ENCODE measurements around the gene CAMKV. TPM values are rescaled to one million over a fixed set of nuclear protein-coding genes. Genes with fewer than 3 reads are reported as not detected.

Gene CAMKV
- total RNA-seq, 1 donor from 2014 or later = not detected

DNA sequence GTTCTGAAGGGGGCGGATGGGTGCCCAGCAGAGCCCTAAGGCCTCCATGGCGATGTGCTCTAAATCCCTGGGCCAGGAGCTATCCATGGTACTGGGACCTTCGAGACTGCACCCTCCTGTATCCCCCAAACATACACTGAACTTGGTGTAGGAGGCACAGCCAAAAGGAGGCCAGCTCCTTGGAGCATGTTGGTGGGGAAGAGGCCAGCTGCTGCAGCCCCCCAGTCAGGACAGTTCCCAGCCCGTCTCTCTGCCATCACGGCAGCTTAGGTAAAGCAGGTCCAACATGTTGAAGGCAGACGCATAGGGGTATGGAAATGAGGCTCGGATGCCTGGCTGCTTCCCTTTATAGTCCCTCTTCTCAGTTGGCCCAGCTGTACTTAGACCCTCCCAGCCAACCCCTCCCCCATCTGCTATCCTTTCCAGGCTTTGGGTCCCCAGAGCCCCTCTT is 1.8 kb downstream of the CAMKV start:
- TF ChIP-seq POLR2AphosphoS5 (IDR thresholded peaks at IDR 0.05; ENCODE audit: insufficient read depth in 1 of 2, low read depth in 1 of 2) (no peak), POLR2A (IDR thresholded peaks at IDR 0.05) (no peak)
- TF ChIP-seq, protein P1, sequence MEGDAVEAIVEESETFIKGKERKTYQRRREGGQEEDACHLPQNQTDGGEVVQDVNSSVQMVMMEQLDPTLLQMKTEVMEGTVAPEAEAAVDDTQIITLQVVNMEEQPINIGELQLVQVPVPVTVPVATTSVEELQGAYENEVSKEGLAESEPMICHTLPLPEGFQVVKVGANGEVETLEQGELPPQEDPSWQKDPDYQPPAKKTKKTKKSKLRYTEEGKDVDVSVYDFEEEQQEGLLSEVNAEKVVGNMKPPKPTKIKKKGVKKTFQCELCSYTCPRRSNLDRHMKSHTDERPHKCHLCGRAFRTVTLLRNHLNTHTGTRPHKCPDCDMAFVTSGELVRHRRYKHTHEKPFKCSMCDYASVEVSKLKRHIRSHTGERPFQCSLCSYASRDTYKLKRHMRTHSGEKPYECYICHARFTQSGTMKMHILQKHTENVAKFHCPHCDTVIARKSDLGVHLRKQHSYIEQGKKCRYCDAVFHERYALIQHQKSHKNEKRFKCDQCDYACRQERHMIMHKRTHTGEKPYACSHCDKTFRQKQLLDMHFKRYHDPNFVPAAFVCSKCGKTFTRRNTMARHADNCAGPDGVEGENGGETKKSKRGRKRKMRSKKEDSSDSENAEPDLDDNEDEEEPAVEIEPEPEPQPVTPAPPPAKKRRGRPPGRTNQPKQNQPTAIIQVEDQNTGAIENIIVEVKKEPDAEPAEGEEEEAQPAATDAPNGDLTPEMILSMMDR (IDR thresholded peaks at IDR 0.05) = no peak
- no peak for DNase-seq (ENCODE audit: extremely low spot score in 2 of 2)
- Histone ChIP-seq H3K27me3 (no peaks in the 10 kb centered on the region), H3K4me3 (no peak overlapping the region), H3K36me3 (no peaks in the 10 kb centered on the region), H3K27ac (no peak overlapping the region), H3K4me1 (peaks cover 11% of the 10 kb centered on the region), H3K9me3 (no peaks in the 10 kb centered on the region)
- intact Hi-C loops (cut with DNase I) = no loop called here

GRCh38 chr3:49867400-49867799 is 2.3 kb downstream of the CAMKV start:
- intact Hi-C loops (cut with DNase I) = no loop called here
- Histone ChIP-seq H3K36me3 (no peaks in the 10 kb centered on the region), H3K27ac (no peak overlapping the region), H3K4me3 (no peak overlapping the region), H3K9me3 (no peaks in the 10 kb centered on the region), H3K4me1 (peaks cover 11% of the 10 kb centered on the region), H3K27me3 (no peaks in the 10 kb centered on the region)
- DNase-seq (ENCODE audit: extremely low spot score in 2 of 2) = no peak
- TF ChIP-seq, protein P1 (IDR thresholded peaks at IDR 0.05) = no peak
- TF ChIP-seq POLR2AphosphoS5 (IDR thresholded peaks at IDR 0.05; ENCODE audit: insufficient read depth in 1 of 2, low read depth in 1 of 2) (no peak), POLR2A (IDR thresholded peaks at IDR 0.05) (no peak)

DNA sequence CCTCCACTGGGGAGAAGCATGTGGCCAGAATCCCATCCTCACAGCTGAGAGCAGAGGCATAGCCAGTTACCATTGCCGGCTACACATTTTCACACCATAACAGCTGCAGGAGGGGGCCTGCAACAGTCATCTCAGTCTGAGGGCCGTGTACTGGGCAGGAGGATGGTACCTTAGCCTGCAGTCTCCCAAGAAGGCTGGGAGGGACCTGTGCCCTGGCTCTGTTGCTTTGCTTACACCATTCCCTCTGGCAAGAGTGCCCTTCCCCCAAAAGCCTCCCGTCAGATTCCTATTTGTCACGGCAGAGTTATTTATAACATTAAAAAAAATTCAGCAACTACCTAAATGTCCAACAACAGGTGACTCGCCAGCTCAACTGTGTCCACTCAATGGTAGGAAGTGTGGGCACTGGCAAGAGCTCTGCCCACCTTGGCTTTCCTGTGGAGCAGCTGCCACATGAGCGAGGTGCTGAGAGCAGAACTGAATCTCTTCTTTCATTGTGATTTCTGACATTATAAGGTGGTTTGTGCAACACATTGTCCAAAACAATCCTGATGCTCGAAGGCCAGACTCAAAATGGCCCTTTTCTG is 4.4 kb downstream of the CAMKV start:
- Histone ChIP-seq H3K4me3 (no peak overlapping the region), H3K27ac (no peak overlapping the region), H3K4me1 (peaks cover 11% of the 10 kb centered on the region), H3K9me3 (no peaks in the 10 kb centered on the region), H3K36me3 (no peaks in the 10 kb centered on the region), H3K27me3 (no peaks in the 10 kb centered on the region)
- intact Hi-C loops (cut with DNase I) = no loop called here
- DNase-seq (ENCODE audit: extremely low spot score in 2 of 2) = no peak
- TF ChIP-seq, protein P1 (IDR thresholded peaks at IDR 0.05) = no peak
- TF ChIP-seq POLR2AphosphoS5 (IDR thresholded peaks at IDR 0.05; ENCODE audit: insufficient read depth in 1 of 2, low read depth in 1 of 2) (no peak), POLR2A (IDR thresholded peaks at IDR 0.05) (no peak)

GRCh38 chr3:49864505-49864904 is 5.2 kb downstream of the CAMKV start:
- Histone ChIP-seq H3K4me1 (peaks cover 6% of the 10 kb centered on the region), H3K27me3 (no peaks in the 10 kb centered on the region), H3K4me3 (no peak overlapping the region), H3K9me3 (no peaks in the 10 kb centered on the region), H3K36me3 (no peaks in the 10 kb centered on the region), H3K27ac (no peak overlapping the region)
- intact Hi-C loops (cut with DNase I) = no loop called here
- TF ChIP-seq POLR2A (IDR thresholded peaks at IDR 0.05) (no peak), POLR2AphosphoS5 (IDR thresholded peaks at IDR 0.05; ENCODE audit: insufficient read depth in 1 of 2, low read depth in 1 of 2) (no peak)
- TF ChIP-seq, protein P1 (IDR thresholded peaks at IDR 0.05) = no peak
- DNase-seq (ENCODE audit: extremely low spot score in 2 of 2) = no peak

DNA sequence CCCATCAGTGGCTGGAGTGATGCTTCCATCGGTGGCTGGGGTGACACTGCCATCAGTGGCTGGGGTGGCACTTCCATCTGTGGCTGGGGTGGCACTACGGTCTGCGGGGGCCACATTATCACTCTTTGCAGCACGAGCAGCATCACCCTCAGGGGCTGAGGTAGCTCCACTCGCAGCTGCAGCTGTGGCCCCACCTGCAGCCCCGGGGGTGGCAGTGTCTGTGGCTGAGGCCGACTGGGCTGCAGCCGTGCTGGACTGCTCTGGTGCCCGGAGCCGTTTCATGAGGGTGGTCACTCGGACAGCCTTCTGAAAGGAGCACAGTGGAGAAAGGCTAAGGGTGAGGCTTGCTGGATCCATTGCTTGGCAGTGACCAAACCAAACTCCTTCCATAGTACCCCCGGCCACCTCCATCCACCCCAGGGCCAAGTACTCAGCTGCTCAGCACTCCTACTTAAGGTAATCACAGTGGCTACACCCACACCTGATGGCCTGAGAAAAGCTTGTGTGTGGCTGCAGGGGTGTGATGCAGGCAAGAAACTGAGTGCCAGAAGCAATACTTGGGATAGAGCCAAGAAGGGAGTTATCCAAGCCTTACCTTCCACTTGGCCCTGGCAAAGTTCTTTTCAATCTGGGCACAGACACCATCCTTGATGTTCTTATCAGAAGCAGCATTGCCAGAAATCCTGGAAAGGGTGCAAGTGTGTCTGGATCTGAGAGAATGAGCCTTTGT is 10.0 kb downstream of the CAMKV start:
- TF ChIP-seq POLR2AphosphoS5 (IDR thresholded peaks at IDR 0.05; ENCODE audit: insufficient read depth in 1 of 2, low read depth in 1 of 2) (no peak), POLR2A (IDR thresholded peaks at IDR 0.05) (no peak)
- TF ChIP-seq, protein P1 (IDR thresholded peaks at IDR 0.05) = no peak
- no peak for DNase-seq (ENCODE audit: extremely low spot score in 2 of 2)
- no peak overlapping the region for H3K27ac ChIP-seq
- no peaks in the 10 kb centered on the region for H3K9me3 ChIP-seq
- no peaks in the 10 kb centered on the region for H3K36me3 ChIP-seq
- H3K27me3 ChIP-seq = no peaks in the 10 kb centered on the region
- intact Hi-C loops (cut with DNase I) = no loop called here
- no peak overlapping the region for H3K4me3 ChIP-seq
- H3K4me1 ChIP-seq = peaks cover 15% of the 10 kb centered on the region

All from vagina (tissue), 2 donors.